SK-N-SH (cell line): Measurements from ENCODE around the gene C22orf15. TPM values are rescaled to one million over a fixed set of nuclear protein-coding genes. Genes with fewer than 3 reads are reported as not detected.

ENCODE experiments used
- CTCF ChIA-PET: fragments of 300-600, 350-600 bp; formaldehyde crosslinking; extraction: SDS; loops from one replicate; lab custom pipeline; 2021; lab: Yijun Ruan, JAX
- POLR2A ChIA-PET: fragments of 350-600 bp; sonication (Branson Sonifier 250); formaldehyde crosslinking; extraction: SDS; loops from one replicate; lab custom pipeline; 2020; ENCODE audit warnings: antibody characterized with exemption, inconsistent platforms; lab: Yijun Ruan, JAX
- DNase-seq: peaks from one replicate; pipeline ENCODE4 v3.0.0; 2012
- H2AFZ ChIP-seq: fragments of 200-600 bp; sonication (generic); 2 replicates; pipeline ENCODE4 v1.8.1; 2016; ENCODE audit warnings: antibody characterized with exemption, mild to moderate bottlenecking, low read depth
- H3F3A ChIP-seq: fragments of 200-600 bp; sonication (generic); replicated peaks from 2 replicates; pipeline ENCODE3; 2016; ENCODE audit warnings: antibody characterized with exemption, mild to moderate bottlenecking; ENCODE audit not compliant: insufficient read depth
- H3K27ac ChIP-seq, 2 experiments: fragments of 200-500 bp in 1 of 2; fragments of 200-600 bp in 1 of 2; sonication (Bioruptor generic) in 1 of 2; sonication (generic), shearing (Covaris generic) in 1 of 2; 2 replicates each; pipeline versions ENCODE4 v1.5.1 to v1.6.1; 2014 to 2016; ENCODE audit warnings: low read depth in 2 of 2, inconsistent platforms in 1 of 2, low read length in 1 of 2, mild to moderate bottlenecking in 1 of 2, mixed read lengths in 1 of 2
- H3K27me3 ChIP-seq: fragments of 200-600 bp; sonication (generic), shearing (Covaris generic); 2 replicates; pipeline ENCODE4 v1.6.1; 2016; ENCODE audit warnings: mixed run types; ENCODE audit not compliant: insufficient read depth
- H3K36me3 ChIP-seq, 2 experiments: fragments of 200-500 bp in 1 of 2; fragments of 200-600 bp in 1 of 2; sonication (Bioruptor generic) in 1 of 2; sonication (generic) in 1 of 2; replicated peaks in 1 of 2; 2 replicates each; pipeline versions ENCODE3 to v1.5.1; 2014 to 2016; ENCODE audit warnings: low read length in 1 of 2, mild to moderate bottlenecking in 1 of 2; ENCODE audit not compliant: insufficient read depth in 2 of 2, control insufficient read depth in 1 of 2
- H3K4me1 ChIP-seq, 2 experiments: fragments of 200-500 bp in 1 of 2; fragments of 200-600 bp in 1 of 2; sonication (Bioruptor generic) in 1 of 2; sonication (generic), shearing (Covaris generic) in 1 of 2; 2 replicates each; pipeline versions ENCODE4 v1.5.1 to v1.6.1; 2014 to 2016; ENCODE audit warnings: low read depth in 1 of 2, low read length in 1 of 2, mixed run types in 1 of 2; ENCODE audit not compliant: insufficient read depth in 2 of 2, control insufficient read depth in 1 of 2
- H3K4me2 ChIP-seq: fragments of 200-600 bp; sonication (generic), shearing (Covaris generic); 2 replicates; pipeline ENCODE4 v1.6.1; 2017; ENCODE audit warnings: mixed run types
- H3K4me3 ChIP-seq, 2 experiments: fragments of 200-500 bp in 1 of 2; fragments of 200-600 bp in 1 of 2; sonication (Bioruptor generic) in 1 of 2; sonication (generic), shearing (Covaris generic) in 1 of 2; 2 replicates each; pipeline versions ENCODE4 v1.5.1 to v1.8.1; 2014 to 2016; ENCODE audit warnings: low read depth in 2 of 2, inconsistent platforms in 1 of 2, low read length in 1 of 2, mild to moderate bottlenecking in 1 of 2, mixed read lengths in 1 of 2, moderate library complexity in 1 of 2
- H3K79me2 ChIP-seq: fragments of 200-600 bp; sonication (generic); 2 replicates; pipeline ENCODE4 v1.8.1; 2017; ENCODE audit warnings: mild to moderate bottlenecking; ENCODE audit not compliant: insufficient read depth
- H3K9ac ChIP-seq: fragments of 200-600 bp; sonication (generic); 2 replicates; pipeline ENCODE4 v1.6.1; 2017; ENCODE audit warnings: mixed run types
- H3K9me2 ChIP-seq: fragments of 200-600 bp; sonication (generic); 2 replicates; pipeline ENCODE4 v1.6.1; 2017; ENCODE audit warnings: mixed run types
- H3K9me3 ChIP-seq: fragments of 200-600 bp; sonication (generic); 2 replicates; pipeline ENCODE4 v1.6.1; 2017; ENCODE audit warnings: mixed run types, mild to moderate bottlenecking, moderate library complexity
- H4K20me1 ChIP-seq: fragments of 200-600 bp; sonication (generic); 2 replicates; pipeline ENCODE4 v1.6.1; 2017; ENCODE audit warnings: mild to moderate bottlenecking, mixed run types; ENCODE audit not compliant: insufficient read depth
- CHD2 ChIP-seq: fragments of 150-350 bp; IDR thresholded peaks from 2 replicates; pipeline ENCODE4 v1.6.1; 2018; ENCODE audit warnings: low read length; ENCODE audit not compliant: partially characterized antibody
- CTCF ChIP-seq: fragments of 200-600 bp; sonication (generic); IDR thresholded peaks from 2 replicates; pipeline ENCODE4 v1.6.1; 2017; ENCODE audit warnings: antibody characterized with exemption, mild to moderate bottlenecking, moderate library complexity
- ELF1 ChIP-seq: IDR thresholded peaks from 2 replicates; pipeline ENCODE4 v1.4.0; 2012
- FOXJ3 ChIP-seq: sonication (generic); formaldehyde crosslinking; IDR thresholded peaks from 2 replicates; pipeline ENCODE4 v1.5.1; 2020; ENCODE audit warnings: mild to moderate bottlenecking, missing genetic modification reagents
- JUND ChIP-seq: IDR thresholded peaks from 2 replicates; pipeline ENCODE4 v1.4.0; 2012
- MEF2A ChIP-seq: IDR thresholded peaks from 2 replicates; pipeline ENCODE4 v1.4.0; 2012; ENCODE audit warnings: low read depth, borderline replicate concordance
- MXI1 ChIP-seq: IDR thresholded peaks from 2 replicates; pipeline ENCODE4 v1.6.1; 2012; ENCODE audit warnings: mild to moderate bottlenecking, low read depth, low read length, improper control_type of control experiment
- RCOR1 ChIP-seq: fragments of 150-350 bp; IDR thresholded peaks from 2 replicates; pipeline ENCODE4 v1.6.1; 2017; ENCODE audit warnings: antibody characterized with exemption, low read length
- REST ChIP-seq: IDR thresholded peaks from 2 replicates; pipeline ENCODE4 v1.6.1; 2012; ENCODE audit warnings: mild to moderate bottlenecking, low read depth, low read length, moderate library complexity
- RXRA ChIP-seq: IDR thresholded peaks from 2 replicates; pipeline ENCODE4 v1.4.0; 2012; ENCODE audit warnings: low read depth, mild to moderate bottlenecking, borderline replicate concordance
- SIN3A ChIP-seq: IDR thresholded peaks from 2 replicates; pipeline ENCODE4 v1.6.1; 2012; ENCODE audit warnings: low read depth, mild to moderate bottlenecking, low read length, moderate library complexity, borderline replicate concordance
- SMC3 ChIP-seq: IDR thresholded peaks from 2 replicates; pipeline ENCODE4 v1.6.1; 2012; ENCODE audit warnings: low read depth, low read length, improper control_type of control experiment
- YY1 ChIP-seq: IDR thresholded peaks from 2 replicates; pipeline ENCODE4 v1.4.0; 2012; ENCODE audit warnings: low read depth, mild to moderate bottlenecking
- WGBS: methylation state at CpG from one replicate; pipeline ENCODE4 v1.1.6; 2017; ENCODE audit warnings: low lambda C conversion rate; 5-methylcytosine and 5-hydroxymethylcytosine counted together
- polyA plus RNA-seq, 3 experiments: library from polyadenylated mRNA; depleted of rRNA; stranded (reverse); fragments of >200 nt; gene quantifications; 2 replicates each; pipeline ENCODE4 v1.2.3, GENCODE V29; 2012
- TF ChIP-seq, protein P1 (sequence below): IDR thresholded peaks from 2 replicates; pipeline ENCODE4 v1.4.0; 2012; ENCODE audit warnings: low read depth, borderline replicate concordance
- TF ChIP-seq, protein P2 (sequence below): IDR thresholded peaks from 2 replicates; pipeline ENCODE4 v1.4.0; 2012; ENCODE audit warnings: low read depth

Gene C22orf15
- polyA plus RNA-seq (2012; rRNA removed) = 1.6 and 2.5 TPM in 2 replicates
- polyA plus RNA-seq (2012; cell fraction: cytosol; rRNA removed) = 0.80 and 1.2 TPM in 2 replicates
- polyA plus RNA-seq (2012; cell fraction: nucleus; rRNA removed) = 6.0 and 8.1 TPM in 2 replicates

DNA sequence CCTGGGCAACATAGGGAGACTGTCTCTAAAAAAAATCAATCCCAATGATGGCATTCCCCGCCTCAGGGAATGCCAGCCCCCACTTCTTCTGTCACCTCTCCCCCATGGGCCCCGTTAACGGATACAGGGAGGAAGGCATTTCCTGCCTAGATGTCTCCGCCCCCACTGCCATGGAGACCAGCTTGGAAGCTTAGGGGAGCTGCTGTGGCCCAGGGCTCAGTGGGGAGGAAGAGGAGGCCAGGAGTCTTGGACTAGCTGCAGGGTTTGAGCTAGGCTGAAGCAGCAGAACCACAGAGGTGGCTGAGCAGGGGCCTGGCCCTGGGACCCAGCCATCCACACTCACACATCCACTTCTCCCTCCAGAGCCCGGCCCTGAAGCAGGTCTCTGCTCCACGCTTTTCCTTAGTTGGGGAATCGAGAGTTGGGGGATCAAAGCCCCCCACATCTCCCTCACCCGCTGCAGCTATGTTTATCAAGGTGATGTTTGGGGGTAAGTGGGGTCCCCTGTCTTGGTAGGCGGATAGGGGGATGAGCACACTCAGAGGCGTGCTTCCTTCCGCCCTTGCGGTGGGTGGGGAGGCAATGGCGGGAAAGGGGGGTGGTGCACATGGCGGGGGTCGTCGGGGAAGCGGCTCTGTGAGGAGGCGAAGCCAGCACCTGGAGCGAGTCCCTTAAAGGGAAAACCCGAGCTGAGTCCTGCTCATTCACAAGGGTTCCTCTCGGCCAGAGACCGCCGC is at the start of gene C22orf15:
TSS of gene C22orf15 (plus strand) at position 149 of the 737 bp plus-strand sequence. CDS start at position 466, 317 bp downstream.
- DNase-seq = peak; percentile 19
- peaks cover 7% of the 10 kb centered on the region in 2 experiments; a peak in 2 of 4 replicates for H3K4me1 ChIP-seq
- no peaks in the 10 kb centered on the region for H3K9me2 ChIP-seq
- TF ChIP-seq SMC3 = no peak
- no peak for TF ChIP-seq RXRA
- TF ChIP-seq, protein P1, sequence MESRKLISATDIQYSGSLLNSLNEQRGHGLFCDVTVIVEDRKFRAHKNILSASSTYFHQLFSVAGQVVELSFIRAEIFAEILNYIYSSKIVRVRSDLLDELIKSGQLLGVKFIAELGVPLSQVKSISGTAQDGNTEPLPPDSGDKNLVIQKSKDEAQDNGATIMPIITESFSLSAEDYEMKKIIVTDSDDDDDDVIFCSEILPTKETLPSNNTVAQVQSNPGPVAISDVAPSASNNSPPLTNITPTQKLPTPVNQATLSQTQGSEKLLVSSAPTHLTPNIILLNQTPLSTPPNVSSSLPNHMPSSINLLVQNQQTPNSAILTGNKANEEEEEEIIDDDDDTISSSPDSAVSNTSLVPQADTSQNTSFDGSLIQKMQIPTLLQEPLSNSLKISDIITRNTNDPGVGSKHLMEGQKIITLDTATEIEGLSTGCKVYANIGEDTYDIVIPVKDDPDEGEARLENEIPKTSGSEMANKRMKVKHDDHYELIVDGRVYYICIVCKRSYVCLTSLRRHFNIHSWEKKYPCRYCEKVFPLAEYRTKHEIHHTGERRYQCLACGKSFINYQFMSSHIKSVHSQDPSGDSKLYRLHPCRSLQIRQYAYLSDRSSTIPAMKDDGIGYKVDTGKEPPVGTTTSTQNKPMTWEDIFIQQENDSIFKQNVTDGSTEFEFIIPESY = no peak
- TF ChIP-seq, protein P2, sequence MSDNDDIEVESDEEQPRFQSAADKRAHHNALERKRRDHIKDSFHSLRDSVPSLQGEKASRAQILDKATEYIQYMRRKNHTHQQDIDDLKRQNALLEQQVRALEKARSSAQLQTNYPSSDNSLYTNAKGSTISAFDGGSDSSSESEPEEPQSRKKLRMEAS = no peak
- TF ChIP-seq REST = no peak
- TF ChIP-seq MEF2A = no peak
- TF ChIP-seq CHD2 = no peak
- TF ChIP-seq MXI1 = no peak
- no peak for TF ChIP-seq SIN3A
- TF ChIP-seq CTCF = no peak
- TF ChIP-seq RCOR1 = no peak
- no peak for TF ChIP-seq YY1
- no peak for TF ChIP-seq FOXJ3 (CRISPR knock-in tag)
- no peak for TF ChIP-seq JUND
- no peak for TF ChIP-seq ELF1
- H3K27me3 ChIP-seq = no peaks in the 10 kb centered on the region
- H3K4me2 ChIP-seq = peak within 1 kb of the TSS; percentile 51
- ChIA-PET CTCF (interaction anchor here (1.5 to 14.9 kb wide), 2 partner anchors 8 to 85 kb away, joined by 3 to 277 read pairs; no protein-coding TSS in a partner anchor), POLR2A (interaction anchor here (0.5 kb wide), 1 partner anchor 15 kb away, joined by 3 read pairs; no protein-coding TSS in a partner anchor)
- H3K9ac ChIP-seq = no peak within 1 kb of the TSS
- H3K36me3 ChIP-seq = no peaks in the 10 kb centered on the region
- H3K27ac ChIP-seq = no peak within 1 kb of the TSS
- H3F3A ChIP-seq = no peaks in the 10 kb centered on the region
- H2AFZ ChIP-seq = 0 out of 2 replicates have a peak within 1 kb of the TSS, but pooled peaks have one; percentile 45
- H4K20me1 ChIP-seq = no peaks in the 10 kb centered on the region
- H3K9me3 ChIP-seq = no peaks in the 10 kb centered on the region
- H3K79me2 ChIP-seq = peaks cover 9% of the 10 kb centered on the region; the same call in 1 of the 2 replicates
- no peak within 1 kb of the TSS for H3K4me3 ChIP-seq
- WGBS = 84% methylated on average over 17 of the region's 23 CpGs
